HG03378 (cell line): ENCODE results near the gene ACO2.
A peak's percentile ranks its signal among the peaks of the same experiment; 100 is the strongest.
"Not testable (repeated sequence)": the region's sequence is repeated elsewhere in the genome, so short reads cannot be mapped to it uniquely, and the experiment has no call there.

Source experiments
- ATAC-seq: cut with Tn5 transposase; IDR thresholded peaks from one replicate; pipeline ENCODE4 v1.9.1; 2021; ENCODE audit warnings: mild to moderate bottlenecking, moderate library complexity; ENCODE audit not compliant: unreplicated experiment

ACO2 gene

GRCh38 chr22:41539146-41540005 lies 70.5 kb downstream of the ACO2 start:
- ATAC-seq: no peak

GRCh38 chr22:41540006-41540315 lies 71.0 kb downstream of the ACO2 start:
- ATAC-seq: no peak

- no peak for ATAC-seq
Measured at GRCh38 chr22:41540365-41540764, 71.4 kb downstream of the ACO2 start.

- ATAC-seq: no peak
Measured at GRCh38 chr22:41541484-41541883, 72.6 kb downstream of the ACO2 start.

GRCh38 chr22:41542224-41542623 lies 73.3 kb downstream of the ACO2 start:
- ATAC-seq: no peak

- ATAC-seq: peak; percentile 62
Measured at GRCh38 chr22:41543854-41544670, 75.1 kb downstream of the ACO2 start, which contains the start of gene POLR3H. POLR3H (minus strand) TSS chr22:41544470; CDS start chr22:41544101, 369 bp downstream.

GRCh38 chr22:41544671-41545476 lies 76.0 kb downstream of the ACO2 start:
- ATAC-seq: no peak

- no peak for ATAC-seq
Measured at GRCh38 chr22:41548830-41549211, 79.9 kb downstream of the ACO2 start.

GRCh38 chr22:41550952-41551491 lies 82.1 kb downstream of the ACO2 start:
- ATAC-seq: no peak

GRCh38 chr22:41551877-41552582 lies 83.1 kb downstream of the ACO2 start:
- ATAC-seq: no peak

GRCh38 chr22:41555325-41555982 lies 86.5 kb downstream of the ACO2 start:
- no peak for ATAC-seq

GRCh38 chr22:41556561-41556960 lies 87.6 kb downstream of the ACO2 start:
- ATAC-seq: no peak

- no peak for ATAC-seq
Measured at GRCh38 chr22:41557401-41558240, 88.7 kb downstream of the ACO2 start.

- not testable (repeated sequence) for ATAC-seq
Measured at GRCh38 chr22:41558241-41558630, 89.3 kb downstream of the ACO2 start.

- ATAC-seq: no peak
Measured at GRCh38 chr22:41560095-41560471, 91.2 kb downstream of the ACO2 start.

- no peak for ATAC-seq
Measured at GRCh38 chr22:41561335-41561734, 92.4 kb downstream of the ACO2 start.

GRCh38 chr22:41561788-41562187 lies 92.9 kb downstream of the ACO2 start:
- ATAC-seq: no peak

- ATAC-seq: no peak
Measured at GRCh38 chr22:41562461-41562860, 93.5 kb downstream of the ACO2 start.
